ENCODE measurements around the gene TNIK. TPM values are rescaled to one million over a fixed set of nuclear protein-coding genes. Genes with fewer than 3 reads are reported as not detected.

The TNIK gene
- total and polyA plus RNA-seq, 2 of the 13 experiments (the other 11 are each of a cell fraction or from before 2014, with no cell fraction given), result 0.15 to 0.22 TPM

GRCh38 chr3:171157286-171157685, 302.9 kb downstream of the TNIK start (continued):
- TF ChIP-seq FOXC1 (CRISPR knock-in tag; IDR thresholded peaks at IDR 0.05; ENCODE audit: borderline replicate concordance), result no peak
- no peak for TF ChIP-seq MXD3 (CRISPR knock-in tag; IDR thresholded peaks at IDR 0.05)
- no peak for TF ChIP-seq ZFAT (CRISPR knock-in tag; conservative IDR thresholded peaks at IDR 0.05)
- TF ChIP-seq ZNF280D (CRISPR knock-in tag; IDR thresholded peaks at IDR 0.05), result 0 out of 2 replicates have a peak, but pooled peaks have one; percentile 32
- no peak for TF ChIP-seq TAF1 (CRISPR knock-in tag; IDR thresholded peaks at IDR 0.05)
- no peak for TF ChIP-seq ZNF747 (CRISPR knock-in tag; IDR thresholded peaks at IDR 0.05; ENCODE audit: borderline replicate concordance)
- TF ChIP-seq AKAP8 (CRISPR knock-in tag; IDR thresholded peaks at IDR 0.05), result no peak
- TF ChIP-seq PAXIP1 (CRISPR knock-in tag; conservative IDR thresholded peaks at IDR 0.05), result peak; percentile 40; the same call in 1 of the 2 replicates
- 0 out of 2 replicates have a peak, but pooled peaks have one; percentile 47 for TF ChIP-seq ZBTB7B (CRISPR knock-in tag; IDR thresholded peaks at IDR 0.05)
- no peak; the same call in 1 of the 2 replicates for TF ChIP-seq BCL6 (CRISPR knock-in tag; IDR thresholded peaks at IDR 0.05)
- TF ChIP-seq GZF1 (CRISPR knock-in tag; IDR thresholded peaks at IDR 0.05), result 0 out of 2 replicates have a peak, but pooled peaks have one; percentile 29
- no peak for TF ChIP-seq MED8 (CRISPR knock-in tag; IDR thresholded peaks at IDR 0.05; ENCODE audit: insufficient replicate concordance)
- no peak for TF ChIP-seq BCLAF1 (IDR thresholded peaks at IDR 0.05)
- TF ChIP-seq XBP1 (CRISPR knock-in tag; IDR thresholded peaks at IDR 0.05), result no peak
- TF ChIP-seq ZNF724P (CRISPR knock-in tag; IDR thresholded peaks at IDR 0.05; ENCODE audit: borderline replicate concordance), result no peak
- no peak for TF ChIP-seq PRDM4 (CRISPR knock-in tag; IDR thresholded peaks at IDR 0.05; ENCODE audit: borderline replicate concordance)
- 0 out of 2 replicates have a peak, but pooled peaks have one; percentile 28 for TF ChIP-seq MEIS1 (CRISPR knock-in tag; IDR thresholded peaks at IDR 0.05; ENCODE audit: borderline replicate concordance)

Measured in HepG2 (cell line).